ENCODE data around the gene SS18L1. TPM values are rescaled to one million over a fixed set of nuclear protein-coding genes. Genes with fewer than 3 reads are reported as not detected.

SS18L1 gene
- total RNA-seq, 6 donors from 2014 or later: 12.2 to 70.8 (median 19.7) TPM

GRCh38 chr20:62195736-62196135, 52.2 kb downstream of the SS18L1 start:
- no peak for TF ChIP-seq POLR2AphosphoS5 (IDR thresholded peaks at IDR 0.05)
- TF ChIP-seq POLR2A (IDR thresholded peaks at IDR 0.05): no peak
- TF ChIP-seq CTCF (IDR thresholded peaks at IDR 0.05): no peak
- TF ChIP-seq EP300 (IDR thresholded peaks at IDR 0.05): no peak
- H3K36me3 ChIP-seq: peaks cover 16 to 81% (median 48%) of the 10 kb centered on the region in 4 donors
- no peaks in the 10 kb centered on the region for H3K4me1 ChIP-seq
- no peaks in the 10 kb centered on the region for H3K27me3 ChIP-seq
- 95 to 97% methylated on average over 10 of the region's 10 CpGs for WGBS, 2 donors
- no peak for ATAC-seq (ENCODE audit: low FRiP score in 2 of 2)
- no peak overlapping the region for H3K4me3 ChIP-seq
- DNase-seq: peak in 1 of 2 donors; percentile 46
- no peaks in the 10 kb centered on the region for H3K9me3 ChIP-seq
- no peak overlapping the region for H3K27ac ChIP-seq

- peaks cover 22 to 82% (median 51%) of the 10 kb centered on the region in 4 donors for H3K36me3 ChIP-seq
These were observed 52.7 kb downstream of the SS18L1 start for GRCh38 chr20:62196286-62196685.

GRCh38 chr20:62197311-62197710, 53.7 kb downstream of the SS18L1 start:
- no peak for TF ChIP-seq EP300 (IDR thresholded peaks at IDR 0.05)
- TF ChIP-seq CTCF (IDR thresholded peaks at IDR 0.05): no peak
- TF ChIP-seq POLR2A (IDR thresholded peaks at IDR 0.05): no peak
- no peak for TF ChIP-seq POLR2AphosphoS5 (IDR thresholded peaks at IDR 0.05)
- Histone ChIP-seq H3K4me3 (no peak overlapping the region), H3K36me3 (peaks cover 27 to 86% (median 56%) of the 10 kb centered on the region in 4 donors), H3K27ac (no peak overlapping the region), H3K4me1 (no peaks in the 10 kb centered on the region), H3K27me3 (no peaks in the 10 kb centered on the region), H3K9me3 (no peaks in the 10 kb centered on the region)
- ATAC-seq (ENCODE audit: low FRiP score in 2 of 2) (no peak), DNase-seq (no peak)
- 82 to 92% methylated on average over 9 of the region's 9 CpGs for WGBS, 2 donors

More at GRCh38 chr20:62196286-62196685, 52.7 kb downstream of the SS18L1 start:
- H3K27me3 ChIP-seq: no peaks in the 10 kb centered on the region
- TF ChIP-seq EP300 (IDR thresholded peaks at IDR 0.05) (no peak), CTCF (IDR thresholded peaks at IDR 0.05) (no peak), POLR2A (IDR thresholded peaks at IDR 0.05) (no peak), POLR2AphosphoS5 (IDR thresholded peaks at IDR 0.05) (no peak)
- no peak overlapping the region for H3K4me3 ChIP-seq
- no peaks in the 10 kb centered on the region for H3K9me3 ChIP-seq
- no peaks in the 10 kb centered on the region for H3K4me1 ChIP-seq
- no peak for ATAC-seq (ENCODE audit: low FRiP score in 2 of 2)
- DNase-seq: no peak
- 96 to 97% methylated on average over 10 of the region's 10 CpGs for WGBS, 2 donors
- H3K27ac ChIP-seq: no peak overlapping the region

DNA sequence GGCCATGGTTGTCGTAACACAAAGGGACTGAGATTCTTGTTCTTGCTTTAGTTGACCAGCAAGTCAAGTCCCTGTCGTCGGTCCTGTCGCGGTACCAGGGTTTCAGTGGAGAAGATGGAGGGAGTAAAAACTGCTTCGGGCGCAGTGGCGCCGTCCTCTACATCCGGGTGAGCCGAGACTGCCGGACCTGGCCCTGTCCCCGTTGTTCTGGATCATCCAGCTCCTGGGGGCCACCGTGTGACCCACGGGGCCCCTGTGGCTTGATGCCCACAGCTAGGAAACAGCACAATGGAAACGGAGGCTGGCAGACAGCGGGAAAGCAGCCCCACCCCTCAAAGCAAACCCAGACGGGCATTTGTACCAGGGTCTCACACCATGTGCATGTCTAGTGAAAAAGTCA, 54.2 kb downstream of the SS18L1 start:
- no peak overlapping the region for H3K27ac ChIP-seq
- ATAC-seq (ENCODE audit: low FRiP score in 2 of 2) (no peak), DNase-seq (peak in 1 of 2 donors; percentile 66)
- no peaks in the 10 kb centered on the region for H3K4me1 ChIP-seq
- 94% methylated on average over 18 of the region's 18 CpGs for WGBS, 2 donors
- H3K36me3 ChIP-seq: peaks cover 27 to 89% (median 56%) of the 10 kb centered on the region in 4 donors
- no peak for TF ChIP-seq POLR2A (IDR thresholded peaks at IDR 0.05)
- TF ChIP-seq POLR2AphosphoS5 (IDR thresholded peaks at IDR 0.05): no peak
- TF ChIP-seq EP300 (IDR thresholded peaks at IDR 0.05): no peak
- TF ChIP-seq CTCF (IDR thresholded peaks at IDR 0.05): no peak
- no peak overlapping the region for H3K4me3 ChIP-seq
- no peaks in the 10 kb centered on the region for H3K27me3 ChIP-seq
- H3K9me3 ChIP-seq: no peaks in the 10 kb centered on the region

GRCh38 chr20:62198496-62198895, 54.9 kb downstream of the SS18L1 start:
- Histone ChIP-seq H3K9me3 (no peaks in the 10 kb centered on the region), H3K4me3 (no peak overlapping the region), H3K27me3 (no peaks in the 10 kb centered on the region), H3K36me3 (peaks cover 27 to 91% (median 58%) of the 10 kb centered on the region in 4 donors), H3K4me1 (no peaks in the 10 kb centered on the region), H3K27ac (no peak overlapping the region)
- ATAC-seq (ENCODE audit: low FRiP score in 2 of 2) (no peak), DNase-seq (peak in 1 of 2 donors; percentile 47)
- TF ChIP-seq POLR2AphosphoS5 (IDR thresholded peaks at IDR 0.05): no peak
- TF ChIP-seq CTCF (IDR thresholded peaks at IDR 0.05): no peak
- TF ChIP-seq EP300 (IDR thresholded peaks at IDR 0.05): no peak
- TF ChIP-seq POLR2A (IDR thresholded peaks at IDR 0.05): no peak
- 93% methylated on average over 16 to 17 of the region's 17 CpGs for WGBS, 2 donors

All from upper lobe of left lung (tissue), 6 donors.